Esophagus squamous epithelium (tissue), 4 donors: Measurements from ENCODE around the gene RAET1G.
A peak's percentile ranks its signal among the peaks of the same experiment; 100 is the strongest.

Experiments
- POLR2A ChIP-seq, 4 donors: fragments of 450-650 bp; IDR thresholded peaks; one replicate each; pipeline ENCODE4 v1.6.1; 2017; ENCODE audit warnings: antibody characterized with exemption in 4 of 4, mild to moderate bottlenecking in 4 of 4, moderate library complexity in 3 of 4
- TF ChIP-seq, protein P1 (sequence below), 6 experiments: fragments of 450-650 bp in 4 of 6; fragments of 200-600 bp in 2 of 6; sonication (generic) in 2 of 6; IDR thresholded peaks; one replicate each; pipeline ENCODE4 v1.5.1; 2016 to 2019; ENCODE audit warnings: antibody characterized with exemption in 6 of 6, mild to moderate bottlenecking in 4 of 6, moderate library complexity in 4 of 6

DNA sequence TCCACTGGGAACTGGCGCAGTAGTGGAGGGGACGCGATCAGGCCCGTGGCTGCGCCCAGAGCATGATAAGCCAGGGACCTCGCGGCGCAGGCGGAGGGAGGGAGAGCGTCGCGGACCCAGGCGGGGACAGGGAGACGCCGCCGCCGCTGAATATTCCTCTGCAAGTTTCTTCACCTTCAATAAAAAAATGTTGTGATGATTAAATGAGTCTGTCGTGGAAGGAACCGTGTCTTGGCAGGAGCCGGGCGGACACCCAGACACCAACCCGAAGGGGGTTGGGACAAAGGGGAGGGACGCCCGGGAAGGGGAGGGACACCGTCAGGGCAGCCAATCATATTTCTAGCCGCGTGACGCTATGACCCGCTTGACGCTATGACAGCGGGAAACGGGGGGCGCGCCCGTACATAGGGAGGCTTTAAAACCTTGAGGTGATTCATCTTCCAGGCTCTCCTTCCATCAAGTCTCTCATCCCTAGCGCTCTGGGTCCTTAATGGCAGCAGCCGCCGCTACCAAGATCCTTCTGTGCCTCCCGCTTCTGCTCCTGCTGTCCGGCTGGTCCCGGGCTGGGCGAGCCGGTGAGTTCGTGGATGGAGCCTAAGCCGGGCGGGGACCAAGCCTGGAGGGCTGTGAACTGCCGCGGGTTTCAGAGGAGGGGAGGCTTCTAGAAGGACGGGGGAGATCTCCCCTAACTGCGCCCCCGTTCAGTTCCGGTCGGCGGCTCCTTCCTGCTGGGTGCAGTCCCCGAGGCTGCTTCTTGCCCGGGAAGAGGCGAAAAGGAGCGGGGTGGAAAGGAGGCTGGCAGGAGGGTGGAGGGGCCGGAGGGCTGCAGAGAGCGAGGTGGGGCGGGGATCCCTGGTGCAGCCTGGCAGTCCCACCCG is 18.9 kb upstream of the RAET1G start, which contains the start of gene ULBP2:
- TF ChIP-seq, protein P1, sequence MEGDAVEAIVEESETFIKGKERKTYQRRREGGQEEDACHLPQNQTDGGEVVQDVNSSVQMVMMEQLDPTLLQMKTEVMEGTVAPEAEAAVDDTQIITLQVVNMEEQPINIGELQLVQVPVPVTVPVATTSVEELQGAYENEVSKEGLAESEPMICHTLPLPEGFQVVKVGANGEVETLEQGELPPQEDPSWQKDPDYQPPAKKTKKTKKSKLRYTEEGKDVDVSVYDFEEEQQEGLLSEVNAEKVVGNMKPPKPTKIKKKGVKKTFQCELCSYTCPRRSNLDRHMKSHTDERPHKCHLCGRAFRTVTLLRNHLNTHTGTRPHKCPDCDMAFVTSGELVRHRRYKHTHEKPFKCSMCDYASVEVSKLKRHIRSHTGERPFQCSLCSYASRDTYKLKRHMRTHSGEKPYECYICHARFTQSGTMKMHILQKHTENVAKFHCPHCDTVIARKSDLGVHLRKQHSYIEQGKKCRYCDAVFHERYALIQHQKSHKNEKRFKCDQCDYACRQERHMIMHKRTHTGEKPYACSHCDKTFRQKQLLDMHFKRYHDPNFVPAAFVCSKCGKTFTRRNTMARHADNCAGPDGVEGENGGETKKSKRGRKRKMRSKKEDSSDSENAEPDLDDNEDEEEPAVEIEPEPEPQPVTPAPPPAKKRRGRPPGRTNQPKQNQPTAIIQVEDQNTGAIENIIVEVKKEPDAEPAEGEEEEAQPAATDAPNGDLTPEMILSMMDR (IDR thresholded peaks at IDR 0.05), result no peak
- peak in 1 of 4 donors; percentile 55 for TF ChIP-seq POLR2A (IDR thresholded peaks at IDR 0.05)
